RWPE2 (cell line): ENCODE measurements around the gene MINDY4.

Experiments used
- ATAC-seq: fragments of 200-7000 bp; cut with Tn5 transposase; 3 replicates; pipeline ENCODE4 v1.9.1; 2021; ENCODE audit warnings: low read depth
- DNase-seq: peaks from one replicate; pipeline ENCODE4 v3.0.0-alpha.2; 2020; ENCODE audit warnings: low spot score
- H3K27ac ChIP-seq: fragments of 450-650 bp; 2 replicates; pipeline ENCODE4 v1.5.1; 2017; ENCODE audit warnings: mild to moderate bottlenecking; ENCODE audit not compliant: poor library complexity, severe bottlenecking
- H3K27me3 ChIP-seq: fragments of 250-450 bp; sonication (Bioruptor Pico); 2 replicates; pipeline ENCODE4 v1.5.1; 2021; ENCODE audit warnings: mild to moderate bottlenecking, moderate library complexity; ENCODE audit not compliant: insufficient read depth, poor library complexity, severe bottlenecking
- H3K36me3 ChIP-seq: fragments of 250-450 bp; sonication (Bioruptor Pico); 2 replicates; pipeline ENCODE4 v1.5.1; 2020; ENCODE audit warnings: low read depth, mild to moderate bottlenecking, moderate library complexity
- H3K4me1 ChIP-seq: fragments of 250-450 bp; sonication (Bioruptor Pico); 2 replicates; pipeline ENCODE4 v1.5.1; 2021; ENCODE audit warnings: mild to moderate bottlenecking, moderate library complexity; ENCODE audit not compliant: insufficient read depth, poor library complexity, severe bottlenecking
- H3K4me3 ChIP-seq: fragments of 250-450 bp; sonication (Bioruptor Pico); 2 replicates; pipeline ENCODE4 v1.5.1; 2021; ENCODE audit warnings: mild to moderate bottlenecking, moderate library complexity; ENCODE audit not compliant: severe bottlenecking
- H3K9me3 ChIP-seq: fragments of 250-450 bp; sonication (Bioruptor Pico); 2 replicates; pipeline ENCODE4 v1.5.1; 2021; ENCODE audit warnings: mild to moderate bottlenecking, moderate library complexity; ENCODE audit not compliant: severe bottlenecking
- CTCF ChIP-seq: fragments of 450-650 bp; IDR thresholded peaks from one replicate; pipeline ENCODE4 v1.5.1; 2017; ENCODE audit warnings: mild to moderate bottlenecking, moderate library complexity; ENCODE audit not compliant: poor library complexity, severe bottlenecking

Gene MINDY4

GRCh38 chr7:30800785-30801252 is 29.6 kb downstream of the MINDY4 start:
- Histone ChIP-seq H3K9me3 (no peaks in the 10 kb centered on the region), H3K27me3 (no peaks in the 10 kb centered on the region), H3K4me3 (no peak overlapping the region), H3K4me1 (peaks cover 44% of the 10 kb centered on the region), H3K27ac (peak overlapping the region; percentile 69), H3K36me3 (no peaks in the 10 kb centered on the region)
- ATAC-seq (peak; percentile 24; the same call in 2 of the 3 replicates), DNase-seq (no peak)
- TF ChIP-seq CTCF = peak; percentile 78

- H3K27me3 ChIP-seq = no peaks in the 10 kb centered on the region
- no peak for DNase-seq
- no peaks in the 10 kb centered on the region for H3K36me3 ChIP-seq
- no peak overlapping the region for H3K27ac ChIP-seq
- H3K9me3 ChIP-seq = no peaks in the 10 kb centered on the region
- ATAC-seq = no peak
- H3K4me3 ChIP-seq = no peak overlapping the region
- peaks cover 31% of the 10 kb centered on the region for H3K4me1 ChIP-seq
- TF ChIP-seq CTCF = no peak
Observed at GRCh38 chr7:30802812-30803211, 31.6 kb downstream of the MINDY4 start.

GRCh38 chr7:30804078-30804661 is 33.0 kb downstream of the MINDY4 start:
- TF ChIP-seq CTCF = no peak
- peaks cover 26% of the 10 kb centered on the region for H3K4me1 ChIP-seq
- no peak overlapping the region for H3K4me3 ChIP-seq
- no peaks in the 10 kb centered on the region for H3K36me3 ChIP-seq
- no peak for DNase-seq
- ATAC-seq = peak; percentile 34
- H3K9me3 ChIP-seq = no peaks in the 10 kb centered on the region
- H3K27me3 ChIP-seq = no peaks in the 10 kb centered on the region
- H3K27ac ChIP-seq = peak overlapping the region; percentile 68

- Histone ChIP-seq H3K27ac (peak overlapping the region; percentile 68), H3K9me3 (no peaks in the 10 kb centered on the region)
Observed at GRCh38 chr7:30805081-30805691, 34.0 kb downstream of the MINDY4 start.

More at GRCh38 chr7:30805081-30805691, 34.0 kb downstream of the MINDY4 start:
- Histone ChIP-seq H3K4me1 (peaks cover 16% of the 10 kb centered on the region), H3K27me3 (no peaks in the 10 kb centered on the region), H3K4me3 (no peak overlapping the region), H3K36me3 (no peaks in the 10 kb centered on the region)
- TF ChIP-seq CTCF = no peak
- ATAC-seq (no peak), DNase-seq (no peak)
